K562 (cell line): ENCODE results near the gene DNAJC11. TPM values are rescaled to one million over a fixed set of nuclear protein-coding genes. Genes with fewer than 3 reads are reported as not detected.

Experiments
- ARID2 ChIP-seq: fragments of 450-650 bp; IDR thresholded peaks from 2 replicates; pipeline ENCODE4 v1.6.1; 2017; ENCODE audit warnings: antibody characterized with exemption, mild to moderate bottlenecking
- ETV6 ChIP-seq, 3 experiments: fragments of 150-350 bp in 1 of 3; sonication (generic) in 1 of 3; formaldehyde crosslinking in 1 of 3; IDR thresholded peaks; 2 replicates each; pipeline versions ENCODE4 v1.6.1 to v1.8.0; 2014 to 2022; ENCODE audit warnings: borderline replicate concordance in 2 of 3, low read depth in 2 of 3, antibody characterized with exemption in 1 of 3, low read length in 1 of 3, mild to moderate bottlenecking in 1 of 3, missing genetic modification reagents in 1 of 3
- HDAC2 ChIP-seq: fragments of 450-650 bp; IDR thresholded peaks from 2 replicates; pipeline ENCODE4 v1.6.1; 2016; ENCODE audit warnings: mild to moderate bottlenecking
- HMGN3 ChIP-seq: IDR thresholded peaks from 2 replicates; pipeline ENCODE4 v1.6.1; 2011; ENCODE audit warnings: borderline replicate concordance, low read depth, mild to moderate bottlenecking, mixed read lengths, low read length; ENCODE audit not compliant: insufficient read length; ENCODE audit errors: extremely low read depth
- MBD2 ChIP-seq: sonication (generic); IDR thresholded peaks from 2 replicates; pipeline ENCODE4 v1.6.1; 2016; ENCODE audit warnings: low read depth, borderline replicate concordance
- SMARCA4 ChIP-seq: fragments of 450-650 bp; IDR thresholded peaks from 2 replicates; pipeline ENCODE4 v1.6.1; 2016
- STAG1 ChIP-seq: sonication (generic); formaldehyde crosslinking; IDR thresholded peaks from 2 replicates; pipeline ENCODE4 v1.5.0; 2020; ENCODE audit warnings: missing genetic modification reagents, borderline replicate concordance
- SUPT5H ChIP-seq: fragments of 450-650 bp; IDR thresholded peaks from 2 replicates; pipeline ENCODE4 v1.6.1; 2016
- ZBTB1 ChIP-seq: sonication (generic); formaldehyde crosslinking; IDR thresholded peaks from 2 replicates; pipeline ENCODE4 v1.8.1; 2023; ENCODE audit warnings: missing genetic modification reagents, low read depth, mild to moderate bottlenecking, borderline replicate concordance
- ZNF3 ChIP-seq: fragments of 250-450 bp; sonication (Bioruptor Pico); IDR thresholded peaks from 2 replicates; pipeline ENCODE4 v1.5.0; 2021; ENCODE audit warnings: mild to moderate bottlenecking, moderate library complexity
- ZNF431 ChIP-seq: sonication (generic); formaldehyde crosslinking; IDR thresholded peaks from 2 replicates; pipeline ENCODE4 v1.8.0; 2022; ENCODE audit warnings: mild to moderate bottlenecking, missing genetic modification reagents
- polyA plus RNA-seq, 8 experiments: library from polyadenylated mRNA; depleted of rRNA in 4 of 8; stranded (reverse) in 5 of 8; unstranded in 3 of 8; fragments of >200 nt; fragmentation: Nextera tagmentation in 2 of 8; fragmentation: Illumina TruSeq in 1 of 8; extraction: Ambion mirVana in 2 of 8; extraction: Trizol in 1 of 8; gene quantifications; 2 replicates each; pipeline versions ENCODE4 v1.2.1 to v1.2.3, GENCODE V29; 2011 to 2014; ENCODE audit warnings: inconsistent platforms in 1 of 8, missing spikeins in 1 of 8
- total RNA-seq, 7 experiments: library from RNA; depleted of rRNA in 6 of 7; stranded (reverse); fragments of >200 nt in 6 of 7; fragmentation: Illumina TruSeq in 2 of 7; extraction: Trizol in 2 of 7; gene quantifications; 2 replicates each; pipeline versions ENCODE4 v1.2.1 to v1.2.3, GENCODE V29; 2011 to 2021; ENCODE audit warnings: low replicate concordance in 1 of 7
- TF ChIP-seq, protein P1 (sequence below): fragments of 250-450 bp; sonication (Bioruptor Pico); IDR thresholded peaks from 2 replicates; pipeline ENCODE4 v1.9.0; 2021; ENCODE audit warnings: mild to moderate bottlenecking, inconsistent platforms
- TF ChIP-seq, protein P2 (sequence below): fragments of 200-800 bp; sonication (Bioruptor generic); IDR thresholded peaks from 2 replicates; pipeline ENCODE4 v1.6.1; 2017; ENCODE audit warnings: missing genetic modification characterization, missing compliant biosample characterization
- TF ChIP-seq, protein P3 (sequence below): fragments of 150-350 bp; conservative IDR thresholded peaks from 2 replicates; pipeline ENCODE4 v1.6.1; 2014; ENCODE audit warnings: low read length
- TF ChIP-seq, protein P4 (sequence below): fragments of 250-450 bp; sonication (Bioruptor Pico); IDR thresholded peaks from 2 replicates; pipeline ENCODE4 v1.5.0; 2020; ENCODE audit warnings: mild to moderate bottlenecking
- TF ChIP-seq, protein P5 (sequence below): sonication (generic); formaldehyde crosslinking; IDR thresholded peaks from 2 replicates; pipeline ENCODE4 v1.8.1; 2023; ENCODE audit warnings: mild to moderate bottlenecking, missing genetic modification reagents

The DNAJC11 gene
- total and polyA plus RNA-seq, 9 of the 15 experiments (the other 6 are each of a cell fraction or from before 2014, with no cell fraction given): 14.1 to 123 (median 76.6) TPM

DNA sequence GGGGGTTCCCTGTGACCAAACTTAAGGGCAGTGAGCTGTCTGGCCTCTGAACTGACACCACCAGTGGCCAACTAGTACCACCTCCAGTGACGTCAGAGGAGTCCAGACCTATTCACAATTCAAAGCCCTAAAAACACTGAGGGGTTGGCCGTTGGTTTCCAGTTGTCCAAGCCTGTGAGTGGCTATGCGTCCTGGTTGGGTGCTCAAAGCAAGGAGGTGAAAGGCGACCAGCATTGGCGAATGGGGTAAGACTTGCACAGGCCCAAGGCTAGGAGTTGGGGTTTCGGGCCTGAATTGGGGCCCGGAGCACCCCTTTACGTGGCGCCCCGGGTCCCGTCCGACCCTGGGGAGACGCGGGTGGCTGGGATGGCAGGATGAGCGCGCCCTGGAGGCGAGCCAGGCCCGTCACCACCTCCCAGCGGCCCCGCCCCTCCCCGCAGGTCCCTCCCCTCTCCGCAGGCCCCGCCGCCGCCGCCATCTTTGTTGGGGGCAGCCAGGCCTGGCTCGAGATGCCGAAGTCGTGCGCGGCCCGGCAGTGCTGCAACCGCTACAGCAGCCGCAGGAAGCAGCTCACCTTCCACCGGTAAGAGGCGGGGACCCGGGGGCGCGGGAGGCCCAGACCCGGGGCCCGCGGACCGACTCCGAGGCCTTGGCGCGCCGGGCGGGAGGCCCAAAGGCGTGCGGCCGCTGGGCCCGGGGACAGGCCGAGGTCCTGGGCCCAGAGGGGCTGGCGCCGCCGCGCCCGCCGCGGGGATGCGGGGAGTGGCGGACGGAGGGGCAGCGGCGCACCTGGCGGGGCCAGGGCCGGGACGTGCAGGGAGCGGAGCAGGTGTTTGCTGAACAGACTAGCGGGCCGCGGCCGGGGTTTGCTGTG lies 76.7 kb downstream of the DNAJC11 start, which contains the start of gene THAP3 (continued):
- TF ChIP-seq ETV6 (IDR thresholded peaks at IDR 0.05; ENCODE audit: borderline replicate concordance in 1 of 2, low read depth in 2 of 2, low read length in 1 of 2) (no peak), ETV6 (CRISPR knock-in tag; IDR thresholded peaks at IDR 0.05; ENCODE audit: borderline replicate concordance) (peak; percentile 63; the same call in 1 of the 2 replicates), MBD2 (peak; percentile 85), STAG1 (CRISPR knock-in tag) (peak; percentile 5), SUPT5H (peak; percentile 83), ARID2 (no peak), HMGN3 (peak; percentile 32), ZNF3 (no peak), ZNF431 (CRISPR knock-in tag) (0 out of 2 replicates have a peak, but pooled peaks have one; percentile 39), SMARCA4 (0 out of 2 replicates have a peak, but pooled peaks have one; percentile 30), HDAC2 (0 out of 2 replicates have a peak, but pooled peaks have one; percentile 65), ZBTB1 (peak; percentile 92)
- TF ChIP-seq, protein P1, sequence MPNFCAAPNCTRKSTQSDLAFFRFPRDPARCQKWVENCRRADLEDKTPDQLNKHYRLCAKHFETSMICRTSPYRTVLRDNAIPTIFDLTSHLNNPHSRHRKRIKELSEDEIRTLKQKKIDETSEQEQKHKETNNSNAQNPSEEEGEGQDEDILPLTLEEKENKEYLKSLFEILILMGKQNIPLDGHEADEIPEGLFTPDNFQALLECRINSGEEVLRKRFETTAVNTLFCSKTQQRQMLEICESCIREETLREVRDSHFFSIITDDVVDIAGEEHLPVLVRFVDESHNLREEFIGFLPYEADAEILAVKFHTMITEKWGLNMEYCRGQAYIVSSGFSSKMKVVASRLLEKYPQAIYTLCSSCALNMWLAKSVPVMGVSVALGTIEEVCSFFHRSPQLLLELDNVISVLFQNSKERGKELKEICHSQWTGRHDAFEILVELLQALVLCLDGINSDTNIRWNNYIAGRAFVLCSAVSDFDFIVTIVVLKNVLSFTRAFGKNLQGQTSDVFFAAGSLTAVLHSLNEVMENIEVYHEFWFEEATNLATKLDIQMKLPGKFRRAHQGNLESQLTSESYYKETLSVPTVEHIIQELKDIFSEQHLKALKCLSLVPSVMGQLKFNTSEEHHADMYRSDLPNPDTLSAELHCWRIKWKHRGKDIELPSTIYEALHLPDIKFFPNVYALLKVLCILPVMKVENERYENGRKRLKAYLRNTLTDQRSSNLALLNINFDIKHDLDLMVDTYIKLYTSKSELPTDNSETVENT (CRISPR knock-in tag): peak; percentile 79
- TF ChIP-seq, protein P2, sequence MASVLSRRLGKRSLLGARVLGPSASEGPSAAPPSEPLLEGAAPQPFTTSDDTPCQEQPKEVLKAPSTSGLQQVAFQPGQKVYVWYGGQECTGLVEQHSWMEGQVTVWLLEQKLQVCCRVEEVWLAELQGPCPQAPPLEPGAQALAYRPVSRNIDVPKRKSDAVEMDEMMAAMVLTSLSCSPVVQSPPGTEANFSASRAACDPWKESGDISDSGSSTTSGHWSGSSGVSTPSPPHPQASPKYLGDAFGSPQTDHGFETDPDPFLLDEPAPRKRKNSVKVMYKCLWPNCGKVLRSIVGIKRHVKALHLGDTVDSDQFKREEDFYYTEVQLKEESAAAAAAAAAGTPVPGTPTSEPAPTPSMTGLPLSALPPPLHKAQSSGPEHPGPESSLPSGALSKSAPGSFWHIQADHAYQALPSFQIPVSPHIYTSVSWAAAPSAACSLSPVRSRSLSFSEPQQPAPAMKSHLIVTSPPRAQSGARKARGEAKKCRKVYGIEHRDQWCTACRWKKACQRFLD (CRISPR knock-in tag): no peak
- TF ChIP-seq, protein P3, sequence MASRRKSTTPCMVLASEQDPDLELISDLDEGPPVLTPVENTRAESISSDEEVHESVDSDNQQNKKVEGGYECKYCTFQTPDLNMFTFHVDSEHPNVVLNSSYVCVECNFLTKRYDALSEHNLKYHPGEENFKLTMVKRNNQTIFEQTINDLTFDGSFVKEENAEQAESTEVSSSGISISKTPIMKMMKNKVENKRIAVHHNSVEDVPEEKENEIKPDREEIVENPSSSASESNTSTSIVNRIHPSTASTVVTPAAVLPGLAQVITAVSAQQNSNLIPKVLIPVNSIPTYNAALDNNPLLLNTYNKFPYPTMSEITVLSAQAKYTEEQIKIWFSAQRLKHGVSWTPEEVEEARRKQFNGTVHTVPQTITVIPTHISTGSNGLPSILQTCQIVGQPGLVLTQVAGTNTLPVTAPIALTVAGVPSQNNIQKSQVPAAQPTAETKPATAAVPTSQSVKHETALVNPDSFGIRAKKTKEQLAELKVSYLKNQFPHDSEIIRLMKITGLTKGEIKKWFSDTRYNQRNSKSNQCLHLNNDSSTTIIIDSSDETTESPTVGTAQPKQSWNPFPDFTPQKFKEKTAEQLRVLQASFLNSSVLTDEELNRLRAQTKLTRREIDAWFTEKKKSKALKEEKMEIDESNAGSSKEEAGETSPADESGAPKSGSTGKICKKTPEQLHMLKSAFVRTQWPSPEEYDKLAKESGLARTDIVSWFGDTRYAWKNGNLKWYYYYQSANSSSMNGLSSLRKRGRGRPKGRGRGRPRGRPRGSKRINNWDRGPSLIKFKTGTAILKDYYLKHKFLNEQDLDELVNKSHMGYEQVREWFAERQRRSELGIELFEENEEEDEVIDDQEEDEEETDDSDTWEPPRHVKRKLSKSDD: 0 out of 2 replicates have a peak, but pooled peaks have one; percentile 13
- TF ChIP-seq, protein P4, sequence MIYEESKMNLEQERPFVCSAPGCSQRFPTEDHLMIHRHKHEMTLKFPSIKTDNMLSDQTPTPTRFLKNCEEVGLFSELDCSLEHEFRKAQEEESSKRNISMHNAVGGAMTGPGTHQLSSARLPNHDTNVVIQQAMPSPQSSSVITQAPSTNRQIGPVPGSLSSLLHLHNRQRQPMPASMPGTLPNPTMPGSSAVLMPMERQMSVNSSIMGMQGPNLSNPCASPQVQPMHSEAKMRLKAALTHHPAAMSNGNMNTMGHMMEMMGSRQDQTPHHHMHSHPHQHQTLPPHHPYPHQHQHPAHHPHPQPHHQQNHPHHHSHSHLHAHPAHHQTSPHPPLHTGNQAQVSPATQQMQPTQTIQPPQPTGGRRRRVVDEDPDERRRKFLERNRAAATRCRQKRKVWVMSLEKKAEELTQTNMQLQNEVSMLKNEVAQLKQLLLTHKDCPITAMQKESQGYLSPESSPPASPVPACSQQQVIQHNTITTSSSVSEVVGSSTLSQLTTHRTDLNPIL: no peak
- TF ChIP-seq, protein P5, sequence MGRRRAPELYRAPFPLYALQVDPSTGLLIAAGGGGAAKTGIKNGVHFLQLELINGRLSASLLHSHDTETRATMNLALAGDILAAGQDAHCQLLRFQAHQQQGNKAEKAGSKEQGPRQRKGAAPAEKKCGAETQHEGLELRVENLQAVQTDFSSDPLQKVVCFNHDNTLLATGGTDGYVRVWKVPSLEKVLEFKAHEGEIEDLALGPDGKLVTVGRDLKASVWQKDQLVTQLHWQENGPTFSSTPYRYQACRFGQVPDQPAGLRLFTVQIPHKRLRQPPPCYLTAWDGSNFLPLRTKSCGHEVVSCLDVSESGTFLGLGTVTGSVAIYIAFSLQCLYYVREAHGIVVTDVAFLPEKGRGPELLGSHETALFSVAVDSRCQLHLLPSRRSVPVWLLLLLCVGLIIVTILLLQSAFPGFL (CRISPR knock-in tag): no peak
